B cell (primary cell): ENCODE results near the gene MEX3A.

Source experiments
- EZH2 ChIP-seq: IDR thresholded peaks from 2 replicates; pipeline ENCODE4 v1.6.1; 2012; ENCODE audit warnings: borderline replicate concordance, low read depth, mild to moderate bottlenecking, moderate library complexity, low read length; ENCODE audit not compliant: insufficient read depth, poor library complexity, severe bottlenecking
- TF ChIP-seq, protein P1 (sequence below): fragments of 200-600 bp; IDR thresholded peaks from one replicate; pipeline ENCODE4 v1.8.0; 2022; ENCODE audit warnings: antibody characterized with exemption, mild to moderate bottlenecking

- TF ChIP-seq, protein P1, sequence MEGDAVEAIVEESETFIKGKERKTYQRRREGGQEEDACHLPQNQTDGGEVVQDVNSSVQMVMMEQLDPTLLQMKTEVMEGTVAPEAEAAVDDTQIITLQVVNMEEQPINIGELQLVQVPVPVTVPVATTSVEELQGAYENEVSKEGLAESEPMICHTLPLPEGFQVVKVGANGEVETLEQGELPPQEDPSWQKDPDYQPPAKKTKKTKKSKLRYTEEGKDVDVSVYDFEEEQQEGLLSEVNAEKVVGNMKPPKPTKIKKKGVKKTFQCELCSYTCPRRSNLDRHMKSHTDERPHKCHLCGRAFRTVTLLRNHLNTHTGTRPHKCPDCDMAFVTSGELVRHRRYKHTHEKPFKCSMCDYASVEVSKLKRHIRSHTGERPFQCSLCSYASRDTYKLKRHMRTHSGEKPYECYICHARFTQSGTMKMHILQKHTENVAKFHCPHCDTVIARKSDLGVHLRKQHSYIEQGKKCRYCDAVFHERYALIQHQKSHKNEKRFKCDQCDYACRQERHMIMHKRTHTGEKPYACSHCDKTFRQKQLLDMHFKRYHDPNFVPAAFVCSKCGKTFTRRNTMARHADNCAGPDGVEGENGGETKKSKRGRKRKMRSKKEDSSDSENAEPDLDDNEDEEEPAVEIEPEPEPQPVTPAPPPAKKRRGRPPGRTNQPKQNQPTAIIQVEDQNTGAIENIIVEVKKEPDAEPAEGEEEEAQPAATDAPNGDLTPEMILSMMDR: no peak
- TF ChIP-seq EZH2: no peak
Observed at GRCh38 chr1:156042828-156043227, 39.4 kb downstream of the MEX3A start.
